ENCODE measurements around the gene FOXO3.
A peak's percentile ranks its signal among the peaks of the same experiment; 100 is the strongest.

The FOXO3 gene

GRCh38 chr6:108574457-108575141 lies 13.9 kb downstream of the FOXO3 start:
- no peak for DNase-seq (ENCODE audit: low read depth)

DNA sequence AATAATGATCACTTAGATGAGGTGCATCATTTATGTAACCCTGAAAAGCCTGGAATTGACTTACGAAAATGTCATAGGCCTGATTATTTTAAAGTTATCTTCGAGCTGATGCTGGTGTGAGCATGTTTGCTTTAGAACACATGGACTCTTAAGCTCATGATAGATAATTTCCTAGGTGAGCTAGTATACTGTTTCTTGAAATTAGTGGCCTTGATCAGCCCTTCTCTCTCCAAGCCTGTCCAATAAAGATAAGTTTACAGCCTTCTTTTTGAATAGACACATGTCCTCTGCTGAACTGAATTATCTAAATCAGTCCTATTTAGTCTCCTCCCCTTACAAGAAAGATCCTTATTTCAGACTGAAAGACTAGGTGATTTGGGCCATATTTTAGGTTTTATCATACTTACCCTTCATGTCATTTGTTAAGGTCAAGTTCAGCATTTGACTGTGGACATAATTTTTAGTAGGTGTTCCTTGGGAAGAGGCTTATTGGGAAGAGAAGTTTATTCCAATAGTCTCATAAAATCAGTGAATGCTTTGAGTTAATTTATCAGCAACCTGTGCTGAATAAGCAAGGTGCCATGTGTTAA lies 15.3 kb downstream of the FOXO3 start:
- DNase-seq (ENCODE audit: low read depth): no peak

- DNase-seq (ENCODE audit: low read depth): no peak
Observed at GRCh38 chr6:108576709-108577108, 16.0 kb downstream of the FOXO3 start.

DNA sequence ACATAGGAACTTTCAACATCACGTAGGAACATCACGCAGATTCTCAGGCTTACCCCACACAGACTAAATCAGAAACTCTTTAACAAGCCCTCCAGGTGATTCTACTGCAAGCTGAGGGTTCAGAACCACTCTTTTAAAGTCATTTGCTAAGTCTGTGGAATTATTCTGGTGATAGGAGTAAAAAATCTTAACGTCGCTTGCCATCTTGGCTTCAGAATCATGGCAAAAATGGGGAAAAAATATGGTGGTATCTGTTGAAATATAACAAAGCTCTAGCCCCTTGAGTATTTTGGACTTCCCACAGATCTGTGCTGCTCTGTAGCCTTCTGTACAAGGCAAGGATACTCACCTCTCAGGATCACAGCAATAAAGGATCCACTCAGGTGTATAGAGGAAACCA lies 17.4 kb downstream of the FOXO3 start:
- no peak for DNase-seq (ENCODE audit: low read depth)

DNA sequence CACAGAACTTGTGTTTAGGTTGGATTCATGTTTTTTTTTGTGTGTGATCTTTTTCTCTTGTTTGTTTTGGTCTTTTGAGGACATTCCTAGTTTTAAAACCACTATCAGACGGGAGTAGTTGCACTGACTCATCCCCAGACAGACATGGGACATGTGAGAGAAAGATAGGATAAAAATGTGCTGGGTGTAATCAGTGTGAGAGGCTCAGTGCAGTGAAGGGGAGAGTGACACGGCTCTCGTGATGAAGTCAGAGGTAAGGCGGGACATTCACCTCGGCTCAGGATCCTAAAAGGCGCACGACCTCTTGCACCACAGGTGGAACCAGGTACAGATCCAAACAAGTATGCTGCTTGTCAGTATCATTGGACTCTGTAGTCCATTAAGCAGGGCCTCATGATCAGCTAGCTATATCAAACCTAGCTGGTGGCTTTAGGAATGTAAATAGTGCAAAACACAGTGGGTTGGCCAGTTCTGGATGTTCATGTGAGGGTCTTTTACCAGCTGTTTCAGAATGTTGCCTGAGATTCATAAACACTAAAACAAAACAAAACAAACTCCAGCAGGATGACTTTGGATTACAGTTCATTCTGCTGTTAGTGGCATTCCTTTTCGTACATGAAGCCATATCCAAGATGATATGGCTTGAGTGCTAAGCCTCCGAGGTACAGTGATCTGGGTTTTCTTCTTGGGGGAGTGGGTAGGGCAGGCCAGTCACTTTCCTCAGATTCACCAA lies 18.0 kb downstream of the FOXO3 start:
- DNase-seq (ENCODE audit: low read depth): no peak

- DNase-seq (ENCODE audit: low read depth): no peak
Observed at GRCh38 chr6:108579328-108579721, 18.6 kb downstream of the FOXO3 start.

- no peak for DNase-seq (ENCODE audit: low read depth)
Observed at GRCh38 chr6:108580646-108581045, 19.9 kb downstream of the FOXO3 start.

- peak; percentile 98 for DNase-seq (ENCODE audit: low read depth)
Observed at GRCh38 chr6:108581237-108581931, 20.7 kb downstream of the FOXO3 start.

DNA sequence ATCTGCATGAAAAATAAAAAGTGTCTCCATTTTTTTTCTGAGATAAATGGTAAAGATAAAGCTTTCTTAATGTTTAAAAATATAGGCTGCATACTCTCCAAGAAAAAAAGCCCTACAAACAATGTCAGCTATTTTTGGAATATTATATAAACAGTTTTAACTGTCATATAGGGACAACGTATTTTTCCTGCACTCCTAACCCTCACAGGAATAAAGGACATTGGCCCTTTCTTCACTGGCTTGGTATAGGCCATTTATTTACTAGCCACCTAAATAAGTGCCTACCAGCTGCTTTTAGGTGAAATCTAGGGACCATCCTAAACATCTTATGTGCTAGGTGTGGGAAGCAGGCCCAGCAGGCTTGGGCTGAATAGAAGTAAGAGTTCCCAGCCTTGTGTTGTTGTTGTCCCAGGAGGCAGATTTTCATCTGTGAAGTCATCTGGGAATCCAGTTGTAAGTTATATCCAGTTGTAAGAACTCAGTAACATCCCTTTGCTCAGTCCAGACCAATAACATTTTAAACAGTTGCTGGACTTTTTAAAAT lies 21.3 kb downstream of the FOXO3 start:
- no peak for DNase-seq (ENCODE audit: low read depth)

DNA sequence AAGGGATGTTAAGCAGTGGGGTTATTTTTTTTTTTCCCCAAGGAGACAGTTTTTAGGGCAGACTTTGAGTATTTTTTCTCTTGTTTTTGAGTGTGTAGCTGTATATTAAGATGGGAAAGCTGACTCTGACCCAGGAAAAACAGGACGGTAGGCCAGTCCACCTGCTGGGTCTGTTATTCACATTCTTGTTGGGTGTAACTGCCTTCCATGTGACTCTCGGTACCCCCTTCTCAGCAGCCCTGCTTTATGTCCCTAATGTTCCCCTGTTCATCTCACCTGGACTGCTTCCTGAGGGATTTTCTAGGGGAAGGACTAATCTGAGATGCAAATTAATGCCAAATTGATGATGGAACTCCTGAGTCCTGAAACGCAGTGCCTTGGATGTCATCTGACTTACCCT lies 21.9 kb downstream of the FOXO3 start:
- no peak for DNase-seq (ENCODE audit: low read depth)

- DNase-seq (ENCODE audit: low read depth): no peak
Observed at GRCh38 chr6:108584323-108584722, 23.6 kb downstream of the FOXO3 start.

DNA sequence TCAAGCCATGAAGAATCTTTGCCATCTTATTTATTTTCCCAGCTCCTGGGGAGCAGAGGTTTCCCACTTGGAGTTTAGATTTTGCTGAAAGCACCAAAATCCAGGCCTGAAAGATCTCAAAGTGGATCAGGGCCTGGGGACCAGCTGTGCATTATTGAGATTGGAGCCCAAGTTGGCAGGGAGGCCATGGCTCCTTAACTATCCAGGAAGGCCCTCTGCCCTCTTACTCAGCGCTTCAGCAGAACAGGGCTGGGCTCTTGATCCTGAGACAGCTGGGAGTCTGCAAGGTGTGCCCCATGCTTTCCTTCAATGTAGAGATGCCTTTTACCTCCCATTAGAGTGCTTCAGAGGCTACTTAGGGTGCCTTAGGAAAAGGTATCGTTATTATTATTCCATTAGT lies 24.6 kb downstream of the FOXO3 start:
- no peak for DNase-seq (ENCODE audit: low read depth)

- no peak for DNase-seq (ENCODE audit: low read depth)
Observed at GRCh38 chr6:108585921-108586536, 25.3 kb downstream of the FOXO3 start.

- DNase-seq (ENCODE audit: low read depth): peak; percentile 67
Observed at GRCh38 chr6:108587258-108588059, 26.7 kb downstream of the FOXO3 start.

GRCh38 chr6:108588586-108588985 lies 27.9 kb downstream of the FOXO3 start:
- DNase-seq (ENCODE audit: low read depth): no peak

DNA sequence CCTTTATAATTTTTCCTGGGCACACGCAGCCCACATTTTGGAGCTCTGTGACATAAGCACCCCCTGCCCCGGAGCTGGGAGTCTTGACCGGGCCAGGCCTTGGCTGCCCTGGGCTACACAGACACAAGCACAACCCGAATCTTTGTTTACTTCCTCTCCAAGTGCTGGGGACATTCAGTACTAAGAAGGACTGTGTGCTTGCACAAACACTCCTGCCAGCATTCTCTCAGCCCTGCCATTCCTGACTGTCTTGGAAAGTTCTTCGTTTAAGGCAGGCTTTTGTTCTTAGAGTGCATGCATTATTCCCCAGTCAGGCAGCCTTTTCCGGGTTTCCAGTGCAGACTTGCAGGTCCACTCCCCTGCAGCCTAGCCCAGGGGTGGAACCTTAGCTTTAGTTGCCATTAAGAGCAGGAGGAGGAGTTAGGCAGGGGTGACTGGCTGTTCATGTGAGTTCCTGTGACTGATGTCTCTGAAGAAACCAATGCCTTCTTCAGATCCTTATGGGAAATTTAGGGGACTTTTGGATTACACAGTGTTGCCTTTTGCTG lies 28.6 kb downstream of the FOXO3 start:
- DNase-seq (ENCODE audit: low read depth): peak; percentile 86

DNA sequence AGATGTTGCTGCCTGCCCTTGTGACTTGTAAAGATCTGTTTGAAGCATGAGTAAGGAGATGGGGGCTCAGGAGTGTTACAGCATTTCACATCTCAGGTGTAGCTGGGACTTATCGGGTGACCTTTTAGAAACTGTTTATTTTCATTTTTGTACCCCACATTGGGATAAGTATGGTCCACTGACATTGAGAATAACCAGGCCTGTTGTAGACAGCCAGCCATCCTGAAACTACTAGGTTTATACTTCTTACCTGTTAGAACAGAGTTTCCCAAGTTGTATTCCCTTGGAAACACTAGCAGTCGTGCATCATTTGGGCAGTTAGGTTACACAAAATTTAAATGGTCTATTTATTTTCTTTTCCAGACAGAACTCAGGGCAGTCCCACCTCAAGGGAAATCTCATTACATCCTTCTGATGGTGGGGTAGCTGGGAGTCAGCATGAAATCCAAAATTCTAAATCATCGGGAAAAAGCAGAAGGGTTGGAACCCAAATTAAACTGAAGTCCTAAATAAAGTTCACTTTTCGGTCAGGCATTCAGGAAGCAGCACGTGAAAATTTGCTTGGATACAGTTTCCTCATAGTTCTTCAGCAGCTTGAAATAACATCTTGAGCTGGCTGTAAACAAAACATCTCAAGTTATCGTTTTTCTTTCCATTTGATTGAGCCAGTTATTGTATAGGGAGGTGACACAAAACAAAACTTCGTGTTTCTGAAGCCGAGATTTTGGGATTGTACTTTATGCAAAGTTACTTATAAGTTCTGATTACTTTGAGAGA lies 30.5 kb downstream of the FOXO3 start:
- DNase-seq (ENCODE audit: low read depth): peak; percentile 34

- DNase-seq (ENCODE audit: low read depth): peak; percentile 89
Observed at GRCh38 chr6:108592371-108593337, 31.9 kb downstream of the FOXO3 start.

DNA sequence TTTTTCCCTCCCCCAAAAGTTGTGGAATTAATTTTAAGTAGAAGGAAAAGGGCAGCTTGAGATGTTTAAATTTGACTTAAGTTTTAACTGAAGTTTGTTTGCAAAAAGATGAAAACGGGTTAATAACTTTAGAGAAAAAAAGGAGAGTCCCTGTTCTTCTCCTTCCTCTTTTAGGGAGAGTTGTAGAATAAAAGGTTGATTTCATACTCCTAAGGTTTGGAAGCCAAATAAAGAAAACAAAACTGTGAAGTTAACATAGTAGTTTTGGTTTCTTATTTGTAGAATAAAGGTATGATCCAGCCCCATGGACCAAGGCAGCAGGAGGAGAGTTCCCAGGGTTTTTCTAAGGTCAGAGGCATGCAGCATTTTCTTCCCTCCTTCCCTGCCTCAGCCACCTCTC lies 33.4 kb downstream of the FOXO3 start:
- DNase-seq (ENCODE audit: low read depth): no peak
